GM23338 (cell line): ENCODE measurements around the gene ETV6. TPM values are rescaled to one million over a fixed set of nuclear protein-coding genes. Genes with fewer than 3 reads are reported as not detected.

ENCODE experiments used
- ATAC-seq: fragments of 200-7000 bp; cut with Tn5 transposase; 3 replicates; pipeline ENCODE4 v1.9.1; 2020
- DNase-seq: peaks from one replicate; pipeline ENCODE4 v3.0.0-alpha.2; 2015; ENCODE audit warnings: low spot score
- H2AFZ ChIP-seq: fragments of 200-600 bp; sonication (generic); 2 replicates; pipeline ENCODE4 v1.8.0; 2016; ENCODE audit warnings: antibody characterized with exemption, mild to moderate bottlenecking, moderate library complexity
- H3F3A ChIP-seq: fragments of 200-600 bp; sonication (generic); replicated peaks from 2 replicates; pipeline ENCODE4 v1.8.0; 2017; ENCODE audit warnings: antibody characterized with exemption, mixed run types, low read depth
- H3K27ac ChIP-seq: fragments of 200-600 bp; sonication (generic); 2 replicates; pipeline ENCODE4 v1.6.1; 2016; ENCODE audit warnings: low read depth
- H3K27me3 ChIP-seq: fragments of 200-600 bp; sonication (generic); 2 replicates; pipeline ENCODE4 v1.8.0; 2016; ENCODE audit warnings: mild to moderate bottlenecking, mixed run types, moderate library complexity; ENCODE audit not compliant: insufficient read depth
- H3K36me3 ChIP-seq: fragments of 200-600 bp; sonication (generic); 2 replicates; pipeline ENCODE4 v1.8.0; 2016; ENCODE audit warnings: mild to moderate bottlenecking; ENCODE audit not compliant: insufficient read depth
- H3K4me1 ChIP-seq: fragments of 200-600 bp; sonication (generic); 2 replicates; pipeline ENCODE4 v1.8.0; 2016; ENCODE audit warnings: mild to moderate bottlenecking, moderate library complexity; ENCODE audit not compliant: insufficient read depth
- H3K4me2 ChIP-seq: fragments of 200-600 bp; sonication (generic); 2 replicates; pipeline ENCODE4 v1.7.1; 2017; ENCODE audit warnings: mixed run types
- H3K4me3 ChIP-seq: fragments of 200-600 bp; sonication (generic); 2 replicates; pipeline ENCODE4 v1.6.1; 2016; ENCODE audit warnings: mixed run types
- H3K79me2 ChIP-seq: fragments of 200-600 bp; sonication (generic); replicated peaks from 2 replicates; pipeline ENCODE4 v1.8.0; 2017; ENCODE audit warnings: mild to moderate bottlenecking; ENCODE audit not compliant: insufficient read depth
- H3K9me2 ChIP-seq: fragments of 200-600 bp; sonication (generic); 2 replicates; pipeline ENCODE4 v1.8.0; 2017; ENCODE audit not compliant: insufficient read depth
- H4K20me1 ChIP-seq: fragments of 200-600 bp; sonication (generic); replicated peaks from 2 replicates; pipeline ENCODE4 v1.8.0; 2017; ENCODE audit warnings: mild to moderate bottlenecking; ENCODE audit not compliant: insufficient read depth
- H3K27ac Mint-ChIP-seq: 2 replicates; pipeline ENCODE4 v1.8.0; 2020; ENCODE audit warnings: inconsistent platforms, mild to moderate bottlenecking, moderate library complexity, mixed read lengths
- H3K27me3 Mint-ChIP-seq: 3 replicates; pipeline ENCODE4 v1.8.0; 2022; ENCODE audit warnings: low read depth, mild to moderate bottlenecking, moderate library complexity, mixed read lengths, inconsistent platforms; ENCODE audit not compliant: insufficient read depth, poor library complexity
- H3K36me3 Mint-ChIP-seq: 3 replicates; pipeline ENCODE4 v1.8.0; 2021; ENCODE audit warnings: low read depth, mild to moderate bottlenecking, inconsistent platforms, moderate library complexity, mixed read lengths
- H3K4me1 Mint-ChIP-seq: 3 replicates; pipeline ENCODE4 v1.8.0; 2020; ENCODE audit warnings: mild to moderate bottlenecking, inconsistent platforms, mixed read lengths
- H3K4me3 Mint-ChIP-seq: 3 replicates; pipeline ENCODE4 v1.8.0; 2021; ENCODE audit warnings: moderate library complexity, mild to moderate bottlenecking, inconsistent platforms, mixed read lengths
- H3K9me3 Mint-ChIP-seq: 3 replicates; pipeline ENCODE4 v1.8.0; 2020; ENCODE audit warnings: moderate library complexity, mild to moderate bottlenecking, inconsistent platforms, mixed read lengths
- CREB1 ChIP-seq: fragments of 250-450 bp; sonication (Bioruptor Pico); IDR thresholded peaks from 2 replicates; pipeline ENCODE4 v1.5.0; 2020; ENCODE audit warnings: low read depth, mild to moderate bottlenecking, moderate library complexity
- CTCF ChIP-seq, 2 experiments: fragments of 200-600 bp in 1 of 2; sonication (generic) in 1 of 2; conservative IDR thresholded peaks; 2 replicates each; pipeline versions ENCODE4 v1.5.1 to v1.6.1; 2016 to 2017; ENCODE audit warnings: antibody characterized with exemption in 2 of 2, low read depth in 2 of 2, mild to moderate bottlenecking in 2 of 2, moderate library complexity in 1 of 2
- ETS1 ChIP-seq: IDR thresholded peaks from 2 replicates; pipeline ENCODE4 v1.6.1; 2016; ENCODE audit warnings: antibody characterized with exemption
- EZH2 ChIP-seq: fragments of 200-600 bp; sonication (generic); IDR thresholded peaks from one replicate; pipeline ENCODE4 v1.8.0; 2017; ENCODE audit warnings: antibody characterized with exemption, mild to moderate bottlenecking, low read depth; ENCODE audit not compliant: unreplicated experiment
- EZH2phosphoT487 ChIP-seq: fragments of 200-600 bp; sonication (generic); IDR thresholded peaks from one replicate; pipeline ENCODE4 v1.8.1; 2018; ENCODE audit warnings: antibody characterized with exemption; ENCODE audit not compliant: unreplicated experiment
- JUNB ChIP-seq: IDR thresholded peaks from one replicate; pipeline ENCODE4 v1.6.1; 2016; ENCODE audit warnings: antibody characterized with exemption; ENCODE audit not compliant: unreplicated experiment
- NANOG ChIP-seq: IDR thresholded peaks from 2 replicates; pipeline ENCODE4 v1.6.1; 2016; ENCODE audit warnings: antibody characterized with exemption, borderline replicate concordance
- POLR2AphosphoS5 ChIP-seq: IDR thresholded peaks from 2 replicates; pipeline ENCODE4 v1.6.1; 2016; ENCODE audit warnings: antibody characterized with exemption, low read depth
- REST ChIP-seq: IDR thresholded peaks from one replicate; pipeline ENCODE4 v1.6.1; 2018; ENCODE audit warnings: antibody characterized with exemption; ENCODE audit not compliant: unreplicated experiment
- STAT1 ChIP-seq: IDR thresholded peaks from one replicate; pipeline ENCODE4 v1.6.1; 2016; ENCODE audit warnings: antibody characterized with exemption; ENCODE audit not compliant: unreplicated experiment
- ZNF114 ChIP-seq: fragments of 250-450 bp; sonication (Bioruptor Pico); IDR thresholded peaks from 2 replicates; pipeline ENCODE4 v1.5.0; 2020; ENCODE audit warnings: mild to moderate bottlenecking, moderate library complexity
- ZNF331 ChIP-seq: fragments of 250-450 bp; sonication (Bioruptor Pico); IDR thresholded peaks from 2 replicates; pipeline ENCODE4 v1.5.0; 2020; ENCODE audit warnings: low read depth, mild to moderate bottlenecking, moderate library complexity
- ZNF462 ChIP-seq: fragments of 250-450 bp; sonication (Bioruptor Pico); IDR thresholded peaks from 2 replicates; pipeline ENCODE4 v1.5.0; 2020; ENCODE audit warnings: mild to moderate bottlenecking, moderate library complexity
- polyA plus RNA-seq: library from polyadenylated mRNA; unstranded; fragments of >200 nt; fragmentation: Nextera tagmentation; extraction: Ambion mirVana; gene quantifications from 2 replicates; pipeline ENCODE4 v1.2.1, GENCODE V29; 2016
- total RNA-seq: library from RNA; depleted of rRNA; stranded (reverse); fragments of >200 nt; shearing (Covaris generic); gene quantifications from 2 replicates; pipeline ENCODE4 v1.2.3, GENCODE V29; 2014

ETV6 gene
- total and polyA plus RNA-seq, 2 experiments from 2014 or later = 7.5 to 15.1 TPM

GRCh38 chr12:11787933-11788849 is 138.7 kb downstream of the ETV6 start:
- Mint-ChIP-seq H3K27ac (no peak overlapping the region), H3K9me3 (no peaks in the 10 kb centered on the region), H3K36me3 (peaks cover 3% of the 10 kb centered on the region; the same call in 1 of the 3 replicates), H3K4me1 (peaks cover 18% of the 10 kb centered on the region), H3K4me3 (no peak overlapping the region), H3K27me3 (no peaks in the 10 kb centered on the region)
- no peaks in the 10 kb centered on the region for H3K9me2 ChIP-seq
- H2AFZ ChIP-seq = no peak overlapping the region
- no peak overlapping the region for H3K4me2 ChIP-seq
- H3K27me3 ChIP-seq = no peaks in the 10 kb centered on the region
- H3K36me3 ChIP-seq = no peaks in the 10 kb centered on the region
- TF ChIP-seq EZH2 (no peak), ZNF462 (no peak), ZNF114 (CRISPR knock-in tag) (no peak), REST (no peak), ZNF331 (CRISPR knock-in tag) (no peak), EZH2phosphoT487 (no peak), JUNB (no peak), CREB1 (CRISPR knock-in tag) (no peak), CTCF (conservative IDR thresholded peaks at IDR 0.05; ENCODE audit: low read depth in 2 of 2) (no peak), NANOG (no peak), ETS1 (no peak), STAT1 (no peak), POLR2AphosphoS5 (no peak)
- H3K27ac ChIP-seq = no peak overlapping the region
- no peaks in the 10 kb centered on the region for H3F3A ChIP-seq
- no peak overlapping the region for H3K4me3 ChIP-seq
- peaks cover 9% of the 10 kb centered on the region; the same call in 1 of the 2 replicates for H3K79me2 ChIP-seq
- ATAC-seq = no peak
- no peaks in the 10 kb centered on the region for H4K20me1 ChIP-seq
- no peak for DNase-seq
- H3K4me1 ChIP-seq = peaks cover 10% of the 10 kb centered on the region
